ENCODE data around the gene RPL22L1.

DNA sequence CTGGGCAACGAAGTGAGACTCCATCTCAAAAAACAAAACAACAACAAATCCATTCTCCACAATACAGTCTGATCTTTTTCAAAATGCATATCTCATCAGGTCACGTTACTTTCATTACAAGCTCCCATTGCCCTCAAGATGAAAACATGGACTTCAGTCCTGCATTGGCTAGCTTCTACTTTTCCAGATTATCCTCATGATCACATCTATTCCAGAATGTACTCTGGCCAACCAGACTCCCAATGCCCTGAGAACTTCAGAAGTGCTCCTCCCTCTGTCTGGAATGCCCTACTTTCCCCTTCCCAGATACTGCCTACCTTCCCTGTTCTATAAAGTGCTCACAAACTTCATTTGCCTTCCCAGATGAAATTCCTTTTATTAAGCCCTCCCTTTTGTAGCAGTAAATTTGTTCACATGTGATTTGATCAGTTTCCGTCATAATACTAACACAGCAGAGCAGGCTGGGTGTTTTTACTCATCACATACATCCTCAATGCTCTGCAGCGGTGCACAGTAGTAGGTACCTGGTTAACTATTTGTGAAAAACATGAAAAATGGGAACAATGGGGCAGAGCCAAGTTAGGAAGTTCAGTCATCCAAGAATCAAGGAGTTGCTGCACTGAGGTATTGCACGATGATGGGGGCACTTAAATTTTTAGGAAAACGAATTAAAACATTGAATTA is 5.3 kb downstream of the RPL22L1 start:
- TF ChIP-seq, protein P1, sequence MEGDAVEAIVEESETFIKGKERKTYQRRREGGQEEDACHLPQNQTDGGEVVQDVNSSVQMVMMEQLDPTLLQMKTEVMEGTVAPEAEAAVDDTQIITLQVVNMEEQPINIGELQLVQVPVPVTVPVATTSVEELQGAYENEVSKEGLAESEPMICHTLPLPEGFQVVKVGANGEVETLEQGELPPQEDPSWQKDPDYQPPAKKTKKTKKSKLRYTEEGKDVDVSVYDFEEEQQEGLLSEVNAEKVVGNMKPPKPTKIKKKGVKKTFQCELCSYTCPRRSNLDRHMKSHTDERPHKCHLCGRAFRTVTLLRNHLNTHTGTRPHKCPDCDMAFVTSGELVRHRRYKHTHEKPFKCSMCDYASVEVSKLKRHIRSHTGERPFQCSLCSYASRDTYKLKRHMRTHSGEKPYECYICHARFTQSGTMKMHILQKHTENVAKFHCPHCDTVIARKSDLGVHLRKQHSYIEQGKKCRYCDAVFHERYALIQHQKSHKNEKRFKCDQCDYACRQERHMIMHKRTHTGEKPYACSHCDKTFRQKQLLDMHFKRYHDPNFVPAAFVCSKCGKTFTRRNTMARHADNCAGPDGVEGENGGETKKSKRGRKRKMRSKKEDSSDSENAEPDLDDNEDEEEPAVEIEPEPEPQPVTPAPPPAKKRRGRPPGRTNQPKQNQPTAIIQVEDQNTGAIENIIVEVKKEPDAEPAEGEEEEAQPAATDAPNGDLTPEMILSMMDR (IDR thresholded peaks at IDR 0.05; ENCODE audit: poor library complexity, severe bottlenecking) = no peak
- no peak for TF ChIP-seq EZH2 (IDR thresholded peaks at IDR 0.05; ENCODE audit: borderline replicate concordance, insufficient read depth, low read length, poor library complexity, severe bottlenecking)
- TF ChIP-seq POLR2AphosphoS5 (IDR thresholded peaks at IDR 0.05) = no peak
- no peak for TF ChIP-seq EP300 (conservative IDR thresholded peaks at IDR 0.05; ENCODE audit: poor library complexity, severe bottlenecking)

Data from neural cell (in vitro differentiated cells).